GM12872 (cell line): ENCODE data around the gene CARD14.

Source experiments
- TF ChIP-seq, protein P1 (sequence below): IDR thresholded peaks from 3 replicates; pipeline ENCODE4 v1.5.1; 2011; ENCODE audit warnings: low read depth, mild to moderate bottlenecking, low read length, moderate library complexity; ENCODE audit not compliant: insufficient read depth

The CARD14 gene

DNA sequence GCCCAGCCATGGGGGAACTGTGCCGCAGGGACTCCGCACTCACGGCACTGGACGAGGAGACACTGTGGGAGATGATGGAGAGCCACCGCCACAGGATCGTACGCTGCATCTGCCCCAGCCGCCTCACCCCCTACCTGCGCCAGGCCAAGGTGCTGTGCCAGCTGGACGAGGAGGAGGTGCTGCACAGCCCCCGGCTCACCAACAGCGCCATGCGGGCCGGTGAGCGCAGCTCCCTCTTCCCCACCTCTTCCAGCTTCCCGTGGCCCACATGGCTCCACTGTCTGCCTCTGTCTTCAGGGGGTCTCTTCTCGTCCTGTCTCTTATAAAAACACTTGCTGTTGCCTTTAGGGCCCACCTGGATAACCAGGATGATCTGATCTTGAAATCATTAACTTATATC is 11.6 kb downstream of the CARD14 start:
- TF ChIP-seq, protein P1, sequence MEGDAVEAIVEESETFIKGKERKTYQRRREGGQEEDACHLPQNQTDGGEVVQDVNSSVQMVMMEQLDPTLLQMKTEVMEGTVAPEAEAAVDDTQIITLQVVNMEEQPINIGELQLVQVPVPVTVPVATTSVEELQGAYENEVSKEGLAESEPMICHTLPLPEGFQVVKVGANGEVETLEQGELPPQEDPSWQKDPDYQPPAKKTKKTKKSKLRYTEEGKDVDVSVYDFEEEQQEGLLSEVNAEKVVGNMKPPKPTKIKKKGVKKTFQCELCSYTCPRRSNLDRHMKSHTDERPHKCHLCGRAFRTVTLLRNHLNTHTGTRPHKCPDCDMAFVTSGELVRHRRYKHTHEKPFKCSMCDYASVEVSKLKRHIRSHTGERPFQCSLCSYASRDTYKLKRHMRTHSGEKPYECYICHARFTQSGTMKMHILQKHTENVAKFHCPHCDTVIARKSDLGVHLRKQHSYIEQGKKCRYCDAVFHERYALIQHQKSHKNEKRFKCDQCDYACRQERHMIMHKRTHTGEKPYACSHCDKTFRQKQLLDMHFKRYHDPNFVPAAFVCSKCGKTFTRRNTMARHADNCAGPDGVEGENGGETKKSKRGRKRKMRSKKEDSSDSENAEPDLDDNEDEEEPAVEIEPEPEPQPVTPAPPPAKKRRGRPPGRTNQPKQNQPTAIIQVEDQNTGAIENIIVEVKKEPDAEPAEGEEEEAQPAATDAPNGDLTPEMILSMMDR, result no peak

DNA sequence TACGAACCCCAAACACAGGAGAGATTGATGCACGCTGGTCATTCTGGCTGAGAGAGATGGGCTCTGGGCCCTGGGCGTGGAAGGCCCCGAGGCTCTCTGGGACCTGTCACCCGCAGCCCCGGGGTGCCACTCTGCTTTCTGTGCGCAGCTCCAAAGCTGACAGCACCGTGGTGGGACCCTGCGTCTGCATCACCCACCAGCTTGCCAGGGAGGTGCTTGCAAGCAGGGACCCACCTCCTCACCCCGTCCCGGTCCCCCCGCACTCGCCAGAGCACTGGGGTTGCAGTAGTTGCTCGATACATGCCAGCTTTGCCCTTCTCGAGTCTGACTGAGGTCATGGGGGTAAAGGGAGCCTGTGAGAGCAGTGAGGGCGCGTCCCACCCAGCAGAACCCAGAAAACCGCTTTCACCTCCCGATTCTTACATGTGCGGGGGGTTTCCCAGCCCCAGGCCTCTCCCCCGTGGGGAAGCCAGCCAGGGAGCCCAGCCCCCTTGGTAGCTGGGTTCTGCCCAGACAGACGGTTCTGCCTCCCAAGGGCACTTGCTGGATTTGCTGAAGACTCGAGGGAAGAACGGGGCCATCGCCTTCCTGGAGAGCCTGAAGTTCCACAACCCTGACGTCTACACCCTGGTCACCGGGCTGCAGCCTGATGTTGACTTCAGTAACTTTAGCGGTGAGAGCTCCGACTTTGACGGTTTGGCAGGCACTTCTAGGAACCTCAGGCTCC is 12.5 kb downstream of the CARD14 start:
- TF ChIP-seq, protein P1, result no peak

DNA sequence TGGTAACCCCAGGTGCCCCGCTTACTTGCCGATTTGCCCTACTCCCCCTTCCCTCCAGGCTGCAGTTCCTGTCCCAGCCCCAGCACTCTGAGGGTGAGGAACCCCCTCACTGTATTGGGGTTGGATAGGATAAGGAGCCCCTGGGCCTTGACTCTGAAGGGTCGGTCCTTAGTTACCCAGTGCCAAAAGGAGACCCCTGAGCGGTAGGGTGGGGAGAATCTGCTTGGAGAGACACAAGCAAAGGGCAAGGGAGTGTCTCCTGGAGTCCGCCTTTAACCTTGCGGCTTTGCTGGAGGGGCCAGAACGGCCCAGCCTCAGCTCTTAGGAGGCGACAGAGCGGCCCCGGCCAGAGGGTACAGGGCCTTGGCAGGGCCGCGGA is 13.0 kb downstream of the CARD14 start:
- TF ChIP-seq, protein P1, result no peak

DNA sequence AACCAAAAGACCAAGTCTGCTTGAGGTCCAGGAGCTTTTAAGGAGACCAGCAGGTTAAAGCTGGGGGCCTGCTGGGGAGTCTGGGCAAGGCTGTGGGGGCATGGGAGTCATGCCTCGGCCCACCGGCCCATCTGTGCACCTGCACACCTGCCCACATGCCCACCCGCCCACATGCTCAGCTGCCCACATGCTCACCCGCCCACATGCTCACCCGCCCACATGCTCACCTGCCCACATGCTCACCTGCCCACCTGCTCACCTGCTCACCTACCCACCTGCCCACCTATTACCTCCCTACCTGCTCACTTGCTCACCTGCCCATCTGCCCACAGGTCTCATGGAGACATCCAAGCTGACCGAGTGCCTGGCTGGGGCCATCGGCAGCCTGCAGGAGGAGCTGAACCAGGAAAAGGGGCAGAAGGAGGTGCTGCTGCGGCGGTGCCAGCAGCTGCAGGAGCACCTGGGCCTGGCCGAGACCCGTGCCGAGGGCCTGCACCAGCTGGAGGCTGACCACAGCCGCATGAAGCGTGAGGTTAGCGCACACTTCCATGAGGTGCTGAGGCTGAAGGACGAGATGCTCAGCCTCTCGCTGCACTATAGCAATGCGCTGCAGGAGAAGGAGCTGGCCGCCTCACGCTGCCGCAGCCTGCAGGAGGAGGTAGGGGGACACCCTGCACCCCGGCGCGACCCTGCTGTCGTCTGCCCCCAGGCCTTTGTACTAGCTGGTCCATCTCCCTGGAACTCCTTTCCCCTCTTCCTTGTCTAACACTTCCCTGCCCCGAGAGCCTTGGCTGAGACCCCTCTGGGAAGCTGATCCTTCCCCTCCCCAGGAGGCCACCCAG is 14.0 kb downstream of the CARD14 start:
- TF ChIP-seq, protein P1, result no peak

DNA sequence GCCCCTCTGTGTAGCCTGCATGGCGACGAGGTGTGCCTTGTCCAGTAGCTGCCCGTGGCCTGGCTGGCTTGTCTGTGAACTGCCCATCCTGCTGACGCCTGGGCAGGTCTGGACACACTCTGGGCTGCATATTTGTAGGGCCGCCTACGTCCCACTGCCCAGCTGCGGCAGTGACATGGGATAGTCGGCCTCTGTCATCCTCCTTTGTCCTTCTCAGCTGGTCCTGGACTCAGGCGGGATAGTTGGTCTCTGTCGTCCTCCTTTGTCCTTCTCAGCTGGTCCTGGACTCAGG is 14.5 kb downstream of the CARD14 start:
- TF ChIP-seq, protein P1, result no peak

DNA sequence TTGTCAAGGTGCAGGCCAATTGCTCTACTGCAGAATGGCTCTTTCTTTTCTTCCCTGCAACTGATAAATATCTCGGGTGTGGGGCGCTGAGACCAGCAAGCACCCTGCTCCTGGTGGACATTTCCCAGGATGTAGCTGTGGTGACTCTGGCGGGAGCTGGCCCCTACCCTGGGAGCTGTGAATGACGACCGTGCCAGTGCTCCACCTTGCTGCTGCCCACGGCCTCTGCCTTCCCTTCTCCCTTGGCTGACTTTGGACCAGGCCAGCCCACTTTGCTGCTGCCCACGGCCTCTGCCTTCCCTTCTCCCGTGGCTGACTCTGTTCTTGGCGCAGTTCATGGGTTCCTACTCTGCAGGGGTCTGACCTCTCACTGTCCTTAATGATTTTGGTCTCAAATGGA is 16.1 kb downstream of the CARD14 start:
- TF ChIP-seq, protein P1, result no peak

DNA sequence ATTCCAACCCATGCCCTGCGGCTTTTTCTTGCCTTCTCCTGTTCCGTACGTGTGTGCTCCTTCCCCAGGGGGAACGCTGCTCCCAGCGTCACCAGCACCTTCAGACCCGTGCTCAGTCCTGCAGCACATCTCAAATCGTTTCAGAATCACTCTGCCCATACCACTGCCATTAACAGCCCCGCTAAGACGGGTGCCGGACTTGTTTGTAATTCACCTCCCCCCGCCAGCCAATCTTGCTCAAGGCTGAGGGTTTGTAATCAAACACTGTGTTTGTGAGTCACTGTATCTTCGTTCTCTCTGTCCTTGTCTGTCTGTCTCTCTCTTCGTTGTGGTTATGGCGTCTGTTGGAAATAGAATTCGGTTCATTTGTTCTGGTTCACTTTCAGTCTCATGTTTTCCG is 17.3 kb downstream of the CARD14 start:
- TF ChIP-seq, protein P1, result no peak
